ENCODE data around the gene DYNC1I1.

The DYNC1I1 gene

GRCh38 chr7:96121752-96122151 is 349.4 kb downstream of the DYNC1I1 start:
- H3K4me3 ChIP-seq (ENCODE audit: insufficient read depth, low read length, poor library complexity, severe bottlenecking): no peak overlapping the region
- H3K9me3 ChIP-seq (ENCODE audit: insufficient read depth, low read length): no peaks in the 10 kb centered on the region
- no peaks in the 10 kb centered on the region for H3K27me3 ChIP-seq (ENCODE audit: low read length)
- H4K20me1 ChIP-seq (ENCODE audit: low read depth, low read length): no peaks in the 10 kb centered on the region
- no peaks in the 10 kb centered on the region for H3F3A ChIP-seq (ENCODE audit: insufficient read depth)
- no peaks in the 10 kb centered on the region for H3K79me2 ChIP-seq (ENCODE audit: insufficient read depth, low read length)
- TF ChIP-seq EZH2phosphoT487 (conservative IDR thresholded peaks at IDR 0.05; ENCODE audit: low read length): no peak
- TF ChIP-seq, protein P1, sequence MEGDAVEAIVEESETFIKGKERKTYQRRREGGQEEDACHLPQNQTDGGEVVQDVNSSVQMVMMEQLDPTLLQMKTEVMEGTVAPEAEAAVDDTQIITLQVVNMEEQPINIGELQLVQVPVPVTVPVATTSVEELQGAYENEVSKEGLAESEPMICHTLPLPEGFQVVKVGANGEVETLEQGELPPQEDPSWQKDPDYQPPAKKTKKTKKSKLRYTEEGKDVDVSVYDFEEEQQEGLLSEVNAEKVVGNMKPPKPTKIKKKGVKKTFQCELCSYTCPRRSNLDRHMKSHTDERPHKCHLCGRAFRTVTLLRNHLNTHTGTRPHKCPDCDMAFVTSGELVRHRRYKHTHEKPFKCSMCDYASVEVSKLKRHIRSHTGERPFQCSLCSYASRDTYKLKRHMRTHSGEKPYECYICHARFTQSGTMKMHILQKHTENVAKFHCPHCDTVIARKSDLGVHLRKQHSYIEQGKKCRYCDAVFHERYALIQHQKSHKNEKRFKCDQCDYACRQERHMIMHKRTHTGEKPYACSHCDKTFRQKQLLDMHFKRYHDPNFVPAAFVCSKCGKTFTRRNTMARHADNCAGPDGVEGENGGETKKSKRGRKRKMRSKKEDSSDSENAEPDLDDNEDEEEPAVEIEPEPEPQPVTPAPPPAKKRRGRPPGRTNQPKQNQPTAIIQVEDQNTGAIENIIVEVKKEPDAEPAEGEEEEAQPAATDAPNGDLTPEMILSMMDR (IDR thresholded peaks at IDR 0.05; ENCODE audit: insufficient read depth, low read length, poor library complexity, severe bottlenecking): no peak
- no peaks in the 10 kb centered on the region for H3K9me2 ChIP-seq (replicated peaks; ENCODE audit: insufficient read depth, low read length)
- H2AFZ ChIP-seq (ENCODE audit: low read depth, low read length, severe bottlenecking): no peak overlapping the region
- no peak overlapping the region for H3K27ac ChIP-seq (ENCODE audit: low read depth, low read length)
- H3K4me2 ChIP-seq (ENCODE audit: low read depth, low read length, poor library complexity, severe bottlenecking): no peak overlapping the region
- no peak overlapping the region for H3K9ac ChIP-seq (ENCODE audit: low read length)
- peaks cover 15% of the 10 kb centered on the region; the same call in 1 of the 2 replicates for H3K36me3 ChIP-seq (ENCODE audit: low read length)

DNA sequence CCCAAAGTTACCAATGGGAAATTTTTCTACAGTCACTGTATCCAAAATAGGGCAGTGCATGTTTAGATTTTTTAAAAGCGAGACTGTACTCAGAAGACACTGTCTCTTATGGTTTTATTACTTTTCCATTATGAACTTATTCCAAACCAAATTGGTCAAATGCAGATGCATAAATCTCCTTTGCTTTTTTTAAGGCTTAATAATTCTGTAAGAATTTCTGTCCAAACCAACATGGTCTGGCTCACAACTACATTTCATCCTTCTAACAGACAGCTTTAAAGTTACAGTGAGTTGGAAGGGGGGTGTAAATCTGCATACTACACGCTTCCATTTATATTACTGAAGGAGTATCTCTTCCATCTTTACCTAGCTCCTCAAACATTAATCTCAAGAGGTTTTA is 350.4 kb downstream of the DYNC1I1 start:
- Histone ChIP-seq H3K36me3 (ENCODE audit: low read length) (peaks cover 15% of the 10 kb centered on the region; the same call in 1 of the 2 replicates), H3F3A (ENCODE audit: insufficient read depth) (no peaks in the 10 kb centered on the region), H3K4me3 (ENCODE audit: insufficient read depth, low read length, poor library complexity, severe bottlenecking) (no peak overlapping the region), H3K9me3 (ENCODE audit: insufficient read depth, low read length) (no peaks in the 10 kb centered on the region), H3K27me3 (ENCODE audit: low read length) (no peaks in the 10 kb centered on the region), H2AFZ (ENCODE audit: low read depth, low read length, severe bottlenecking) (no peak overlapping the region), H3K9ac (ENCODE audit: low read length) (no peak overlapping the region), H3K9me2 (replicated peaks; ENCODE audit: insufficient read depth, low read length) (no peaks in the 10 kb centered on the region), H4K20me1 (ENCODE audit: low read depth, low read length) (no peaks in the 10 kb centered on the region), H3K27ac (ENCODE audit: low read depth, low read length) (no peak overlapping the region), H3K4me2 (ENCODE audit: low read depth, low read length, poor library complexity, severe bottlenecking) (no peak overlapping the region), H3K79me2 (ENCODE audit: insufficient read depth, low read length) (no peaks in the 10 kb centered on the region)
- TF ChIP-seq, protein P1 (IDR thresholded peaks at IDR 0.05; ENCODE audit: insufficient read depth, low read length, poor library complexity, severe bottlenecking): no peak
- no peak for TF ChIP-seq EZH2phosphoT487 (conservative IDR thresholded peaks at IDR 0.05; ENCODE audit: low read length)

GRCh38 chr7:96126382-96126781 is 354.0 kb downstream of the DYNC1I1 start:
- Histone ChIP-seq H3K4me2 (ENCODE audit: low read depth, low read length, poor library complexity, severe bottlenecking) (no peak overlapping the region), H4K20me1 (ENCODE audit: low read depth, low read length) (no peaks in the 10 kb centered on the region), H3K9me2 (replicated peaks; ENCODE audit: insufficient read depth, low read length) (no peaks in the 10 kb centered on the region), H3K27me3 (ENCODE audit: low read length) (no peaks in the 10 kb centered on the region), H3F3A (ENCODE audit: insufficient read depth) (no peaks in the 10 kb centered on the region), H3K4me3 (ENCODE audit: insufficient read depth, low read length, poor library complexity, severe bottlenecking) (no peak overlapping the region), H3K9me3 (ENCODE audit: insufficient read depth, low read length) (no peaks in the 10 kb centered on the region), H3K79me2 (ENCODE audit: insufficient read depth, low read length) (no peaks in the 10 kb centered on the region), H3K36me3 (ENCODE audit: low read length) (0 out of 2 replicates have a peak, but pooled peaks cover 3% of the 10 kb centered on the region), H2AFZ (ENCODE audit: low read depth, low read length, severe bottlenecking) (no peak overlapping the region), H3K27ac (ENCODE audit: low read depth, low read length) (no peak overlapping the region), H3K9ac (ENCODE audit: low read length) (no peak overlapping the region)
- TF ChIP-seq EZH2phosphoT487 (conservative IDR thresholded peaks at IDR 0.05; ENCODE audit: low read length): no peak
- TF ChIP-seq, protein P1 (IDR thresholded peaks at IDR 0.05; ENCODE audit: insufficient read depth, low read length, poor library complexity, severe bottlenecking): no peak
